ENCODE data around the gene SPDYE2.
A peak's percentile ranks its signal among the peaks of the same experiment; 100 is the strongest.
"Not testable (repeated sequence)": the region's sequence is repeated elsewhere in the genome, so short reads cannot be mapped to it uniquely, and the experiment has no call there.

The SPDYE2 gene

GRCh38 chr7:102540604-102541003 lies 10.4 kb upstream of the SPDYE2 start:
- DNase-seq = not testable (repeated sequence)

- not testable (repeated sequence) for DNase-seq
These were observed 8.9 kb upstream of the SPDYE2 start for GRCh38 chr7:102542083-102542482.

GRCh38 chr7:102542771-102543170 lies 8.3 kb upstream of the SPDYE2 start:
- not testable (repeated sequence) for DNase-seq

GRCh38 chr7:102543596-102543995 lies 7.4 kb upstream of the SPDYE2 start, which contains the start of gene UPK3BL2:
Gene UPK3BL2, minus strand, starts transcription at chr7:102543696. Its CDS starts 60 bp downstream, at chr7:102543636.
- not testable (repeated sequence) for DNase-seq

GRCh38 chr7:102544372-102544771 lies 6.7 kb upstream of the SPDYE2 start:
- not testable (repeated sequence) for DNase-seq

GRCh38 chr7:102545288-102545687 lies 5.7 kb upstream of the SPDYE2 start:
- DNase-seq = not testable (repeated sequence)

GRCh38 chr7:102546353-102546752 lies 4.7 kb upstream of the SPDYE2 start:
- DNase-seq = not testable (repeated sequence)

GRCh38 chr7:102568620-102569019 lies 17.6 kb downstream of the SPDYE2 start:
- not testable (repeated sequence) for DNase-seq

- peak; percentile 95 for DNase-seq
These were observed 21.5 kb downstream of the SPDYE2 start, which contains the start of gene POLR2J3 for GRCh38 chr7:102572261-102573239. Gene POLR2J3, minus strand, starts transcription at chr7:102572583. Its CDS starts 62 bp downstream, at chr7:102572521.

GRCh38 chr7:102574607-102575006 lies 23.6 kb downstream of the SPDYE2 start:
- DNase-seq = not testable (repeated sequence)

- DNase-seq = not testable (repeated sequence)
These were observed 25.3 kb downstream of the SPDYE2 start for GRCh38 chr7:102576363-102576762.

- not testable (repeated sequence) for DNase-seq
These were observed 26.6 kb downstream of the SPDYE2 start for GRCh38 chr7:102577315-102578240.

GRCh38 chr7:102578486-102578885 lies 27.5 kb downstream of the SPDYE2 start:
- not testable (repeated sequence) for DNase-seq

- DNase-seq = not testable (repeated sequence)
These were observed 30.7 kb downstream of the SPDYE2 start for GRCh38 chr7:102581722-102582121.

- not testable (repeated sequence) for DNase-seq
These were observed 32.5 kb downstream of the SPDYE2 start for GRCh38 chr7:102583495-102583894.

- DNase-seq = not testable (repeated sequence)
These were observed 38.8 kb downstream of the SPDYE2 start for GRCh38 chr7:102589857-102590256.

GRCh38 chr7:102592477-102593019 lies 41.5 kb downstream of the SPDYE2 start:
- peak; percentile 68 for DNase-seq

- not testable (repeated sequence) for DNase-seq
These were observed 42.8 kb downstream of the SPDYE2 start for GRCh38 chr7:102593637-102594334.

- DNase-seq = not testable (repeated sequence)
These were observed 45.0 kb downstream of the SPDYE2 start for GRCh38 chr7:102596036-102596435.

- not testable (repeated sequence) for DNase-seq
These were observed 48.7 kb downstream of the SPDYE2 start for GRCh38 chr7:102599699-102600098.

- not testable (repeated sequence) for DNase-seq
These were observed 51.3 kb downstream of the SPDYE2 start for GRCh38 chr7:102602317-102602716.
